ENCODE results near the gene HSPBAP1. TPM values are rescaled to one million over a fixed set of nuclear protein-coding genes. Genes with fewer than 3 reads are reported as not detected.

HSPBAP1 gene
- total RNA-seq, 1 donor: 6.0 TPM

DNA sequence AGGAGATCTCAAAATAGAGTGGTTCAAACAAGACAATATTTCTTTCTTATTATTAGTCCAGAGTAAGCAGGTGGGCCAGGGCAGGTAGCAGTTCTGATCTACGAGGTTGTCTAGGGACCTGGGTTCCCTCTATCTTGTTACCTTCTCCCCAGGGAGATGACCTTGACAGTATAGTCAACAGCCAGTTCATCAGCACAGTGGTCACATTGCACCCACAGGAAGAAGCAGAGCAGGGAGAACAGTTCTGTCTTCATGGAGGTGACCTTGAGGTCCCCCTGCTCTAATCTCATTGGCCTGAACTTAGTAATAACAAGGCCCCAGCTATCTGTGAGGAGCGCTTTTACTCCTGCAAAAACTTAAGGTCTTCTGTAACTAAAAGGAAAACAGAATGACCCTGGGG is 23.0 kb upstream of the HSPBAP1 start:
- DNase-seq (ENCODE audit: low read depth): no peak
- TF ChIP-seq, protein P1, sequence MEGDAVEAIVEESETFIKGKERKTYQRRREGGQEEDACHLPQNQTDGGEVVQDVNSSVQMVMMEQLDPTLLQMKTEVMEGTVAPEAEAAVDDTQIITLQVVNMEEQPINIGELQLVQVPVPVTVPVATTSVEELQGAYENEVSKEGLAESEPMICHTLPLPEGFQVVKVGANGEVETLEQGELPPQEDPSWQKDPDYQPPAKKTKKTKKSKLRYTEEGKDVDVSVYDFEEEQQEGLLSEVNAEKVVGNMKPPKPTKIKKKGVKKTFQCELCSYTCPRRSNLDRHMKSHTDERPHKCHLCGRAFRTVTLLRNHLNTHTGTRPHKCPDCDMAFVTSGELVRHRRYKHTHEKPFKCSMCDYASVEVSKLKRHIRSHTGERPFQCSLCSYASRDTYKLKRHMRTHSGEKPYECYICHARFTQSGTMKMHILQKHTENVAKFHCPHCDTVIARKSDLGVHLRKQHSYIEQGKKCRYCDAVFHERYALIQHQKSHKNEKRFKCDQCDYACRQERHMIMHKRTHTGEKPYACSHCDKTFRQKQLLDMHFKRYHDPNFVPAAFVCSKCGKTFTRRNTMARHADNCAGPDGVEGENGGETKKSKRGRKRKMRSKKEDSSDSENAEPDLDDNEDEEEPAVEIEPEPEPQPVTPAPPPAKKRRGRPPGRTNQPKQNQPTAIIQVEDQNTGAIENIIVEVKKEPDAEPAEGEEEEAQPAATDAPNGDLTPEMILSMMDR (IDR thresholded peaks at IDR 0.05; ENCODE audit: insufficient read depth, low read depth, low read length): no peak
- no peak overlapping the region for H3K4me3 ChIP-seq (ENCODE audit: low read depth, low read length)

DNA sequence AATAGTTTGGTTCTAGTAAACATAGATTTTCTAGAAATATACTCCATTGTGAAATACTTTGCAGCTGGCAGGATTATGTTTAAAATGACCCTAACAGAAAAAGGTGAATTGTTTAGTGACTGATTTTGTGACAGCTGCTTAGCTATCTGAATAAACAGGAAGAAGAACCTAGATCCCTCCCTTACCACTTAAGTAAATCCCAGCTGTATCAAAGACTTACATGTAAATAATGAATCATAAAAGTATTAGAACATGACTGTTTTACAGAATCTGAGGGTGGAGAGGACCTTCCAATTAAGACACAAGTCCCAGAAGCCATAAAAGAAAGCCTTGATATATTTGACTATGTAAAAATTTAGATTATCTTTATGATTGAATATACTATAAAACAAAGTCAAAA is 17.1 kb upstream of the HSPBAP1 start:
- TF ChIP-seq, protein P1 (IDR thresholded peaks at IDR 0.05; ENCODE audit: insufficient read depth, low read depth, low read length): no peak
- peak; percentile 10 for DNase-seq (ENCODE audit: low read depth)
- H3K4me3 ChIP-seq (ENCODE audit: low read depth, low read length): no peak overlapping the region

DNA sequence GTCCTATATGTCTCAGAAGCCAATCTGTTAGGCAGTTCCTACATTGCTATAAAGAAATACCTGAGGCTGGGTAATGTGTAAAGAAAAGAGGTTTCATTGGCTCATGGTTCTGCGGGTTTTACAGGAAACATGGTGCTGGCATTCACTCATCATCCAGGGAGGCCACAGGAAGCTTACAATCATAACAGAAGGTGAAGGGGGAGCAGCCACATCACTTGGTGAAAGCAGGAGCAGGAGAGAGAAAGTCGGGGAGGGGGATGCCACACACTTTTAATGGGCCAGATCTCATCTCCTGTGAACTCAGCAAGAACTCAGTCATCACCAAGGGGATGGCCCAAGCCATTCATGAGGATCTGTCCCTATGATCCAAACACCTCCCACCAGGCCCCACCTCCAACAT is 10.3 kb upstream of the HSPBAP1 start:
- TF ChIP-seq, protein P1 (IDR thresholded peaks at IDR 0.05; ENCODE audit: insufficient read depth, low read depth, low read length): no peak
- no peak for DNase-seq (ENCODE audit: low read depth)
- no peak overlapping the region for H3K4me3 ChIP-seq (ENCODE audit: low read depth, low read length)

DNA sequence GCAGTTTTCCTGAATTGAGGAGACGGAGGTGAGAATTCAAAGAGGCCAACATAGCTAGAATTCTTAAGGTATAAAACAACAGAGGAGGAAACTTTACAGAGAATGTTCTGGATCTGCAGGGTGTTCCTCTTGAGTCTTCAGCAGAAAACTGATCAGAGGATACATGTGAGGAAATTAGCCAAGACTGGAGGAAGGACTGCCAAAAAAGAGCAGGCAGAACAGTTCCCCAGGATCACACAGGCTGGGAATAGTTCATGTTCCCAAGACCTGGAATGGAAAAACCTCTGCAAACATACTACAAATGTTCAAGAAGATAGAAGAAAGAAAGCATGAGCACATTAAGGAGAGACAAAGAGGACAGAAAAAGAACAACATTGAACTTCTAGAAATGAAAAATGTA is 8.7 kb upstream of the HSPBAP1 start:
- H3K4me3 ChIP-seq (ENCODE audit: low read depth, low read length): no peak overlapping the region
- DNase-seq (ENCODE audit: low read depth): no peak
- TF ChIP-seq, protein P1 (IDR thresholded peaks at IDR 0.05; ENCODE audit: insufficient read depth, low read depth, low read length): no peak

DNA sequence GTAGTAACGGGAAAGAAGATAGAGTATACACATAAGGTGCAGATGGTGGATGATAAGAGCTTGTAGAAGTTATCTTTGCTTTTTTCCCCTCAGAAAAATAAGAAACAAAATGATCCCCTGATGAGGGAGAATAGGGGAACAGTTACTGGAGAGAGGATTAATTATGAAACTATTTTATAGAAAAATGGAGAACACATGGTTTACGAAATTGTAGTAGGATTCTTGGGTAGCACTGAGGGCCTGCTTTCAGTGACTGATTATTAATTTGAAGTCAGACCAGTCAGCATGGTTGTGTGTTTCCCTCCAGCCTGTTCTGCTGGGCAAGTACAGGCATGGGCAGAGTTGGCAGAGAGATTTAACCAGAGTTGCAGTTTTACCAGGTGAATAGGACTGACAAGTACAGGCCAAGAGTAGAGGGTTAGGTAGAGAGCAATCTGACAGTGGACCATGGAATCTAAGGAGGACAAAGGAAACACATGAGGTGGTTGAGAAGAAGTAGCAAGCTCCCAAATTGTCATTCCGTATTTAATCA is 7.1 kb upstream of the HSPBAP1 start:
- TF ChIP-seq, protein P1 (IDR thresholded peaks at IDR 0.05; ENCODE audit: insufficient read depth, low read depth, low read length): no peak
- no peak overlapping the region for H3K4me3 ChIP-seq (ENCODE audit: low read depth, low read length)
- no peak for DNase-seq (ENCODE audit: low read depth)

DNA sequence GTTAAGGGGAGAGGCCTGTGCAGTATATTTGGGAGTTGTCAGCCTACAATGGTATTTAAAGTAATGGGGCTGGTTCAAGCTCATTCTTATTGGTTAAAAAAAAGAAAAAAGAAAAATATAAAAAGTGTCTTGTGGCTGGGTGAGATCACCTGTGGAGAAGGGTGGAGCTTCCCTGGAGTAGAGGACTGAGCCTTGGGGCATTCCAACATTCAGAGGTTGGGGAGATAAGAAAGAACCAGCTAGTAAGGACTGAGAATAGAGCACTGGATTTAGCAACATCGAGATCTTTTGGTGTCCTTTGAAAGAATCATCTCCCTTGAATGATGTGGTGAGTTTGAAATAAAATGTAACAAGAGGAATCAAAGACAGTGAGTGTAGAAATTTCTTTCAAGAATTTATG is 6.4 kb upstream of the HSPBAP1 start:
- TF ChIP-seq, protein P1 (IDR thresholded peaks at IDR 0.05; ENCODE audit: insufficient read depth, low read depth, low read length): no peak
- no peak overlapping the region for H3K4me3 ChIP-seq (ENCODE audit: low read depth, low read length)
- DNase-seq (ENCODE audit: low read depth): no peak

DNA sequence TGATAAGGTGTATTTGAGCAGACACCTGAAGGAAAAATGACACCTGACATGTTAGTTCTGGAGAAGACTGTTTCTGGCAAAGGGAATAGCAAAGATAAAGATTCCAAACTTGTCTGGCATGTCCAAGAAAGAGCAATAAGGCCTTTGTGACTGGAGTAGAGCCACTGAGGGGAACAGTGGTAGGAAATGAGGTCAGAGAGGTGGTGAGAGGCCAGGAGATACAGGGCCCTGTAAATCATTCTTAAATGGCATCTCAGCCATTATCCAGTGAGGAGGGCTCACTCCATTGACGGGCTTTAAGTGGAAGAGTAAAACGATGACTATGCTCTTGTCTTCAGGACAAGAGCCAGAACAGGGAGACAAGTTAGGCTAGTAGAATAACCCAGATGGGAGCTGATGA is 5.7 kb upstream of the HSPBAP1 start:
- TF ChIP-seq, protein P1 (IDR thresholded peaks at IDR 0.05; ENCODE audit: insufficient read depth, low read depth, low read length): no peak
- DNase-seq (ENCODE audit: low read depth): no peak
- no peak overlapping the region for H3K4me3 ChIP-seq (ENCODE audit: low read depth, low read length)
